Fibroblast of lung (primary cell): Measurements from ENCODE around the gene CCDC175.

Experiments
- CTCF ChIP-seq, 2 donors: IDR thresholded peaks in 1 of 2; conservative IDR thresholded peaks in 1 of 2; 1 replicate in 1 of 2; 2 replicates in 1 of 2; pipeline ENCODE4 v1.5.1; 2011 to 2012; ENCODE audit warnings: low read length in 2 of 2, control low read depth in 1 of 2, inconsistent platforms in 1 of 2, low read depth in 1 of 2, mild to moderate bottlenecking in 1 of 2
- EZH2 ChIP-seq: IDR thresholded peaks from 2 replicates; pipeline ENCODE4 v1.5.1; 2012; ENCODE audit warnings: low read length, control low read depth, mild to moderate bottlenecking; ENCODE audit errors: missing control alignments

DNA sequence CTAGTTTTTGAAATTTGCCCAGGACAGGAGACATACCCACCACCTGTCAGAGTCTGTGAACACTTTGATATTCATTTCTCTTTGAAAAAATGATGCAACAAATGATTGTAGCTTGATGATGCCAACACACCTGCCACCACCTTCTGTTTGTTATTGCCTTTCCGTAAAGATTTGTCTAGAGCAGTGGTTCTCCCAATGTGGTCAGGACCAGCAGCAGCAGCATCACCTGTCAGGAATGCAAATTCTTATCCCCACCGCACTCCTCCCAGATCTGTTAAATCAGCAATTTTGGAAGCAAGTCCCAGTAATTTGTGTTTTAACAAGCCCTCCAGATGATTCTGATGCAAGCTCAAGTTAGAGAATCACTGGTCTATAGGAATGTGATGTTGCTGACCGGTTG lies 9.9 kb downstream of the CCDC175 start:
- TF ChIP-seq CTCF (conservative IDR thresholded peaks at IDR 0.05 in 1 of 2, IDR thresholded peaks at IDR 0.05 in 1 of 2; ENCODE audit: low read depth in 1 of 2, low read length in 2 of 2) (no peak), EZH2 (no peak)
